ENCODE data around the gene DCLK2. TPM values are rescaled to one million over a fixed set of nuclear protein-coding genes. Genes with fewer than 3 reads are reported as not detected.
A peak's percentile ranks its signal among the peaks of the same experiment; 100 is the strongest.

The DCLK2 gene
- total and polyA plus RNA-seq, 2 donors from 2014 or later, result 2.6 to 3.4 TPM

DNA sequence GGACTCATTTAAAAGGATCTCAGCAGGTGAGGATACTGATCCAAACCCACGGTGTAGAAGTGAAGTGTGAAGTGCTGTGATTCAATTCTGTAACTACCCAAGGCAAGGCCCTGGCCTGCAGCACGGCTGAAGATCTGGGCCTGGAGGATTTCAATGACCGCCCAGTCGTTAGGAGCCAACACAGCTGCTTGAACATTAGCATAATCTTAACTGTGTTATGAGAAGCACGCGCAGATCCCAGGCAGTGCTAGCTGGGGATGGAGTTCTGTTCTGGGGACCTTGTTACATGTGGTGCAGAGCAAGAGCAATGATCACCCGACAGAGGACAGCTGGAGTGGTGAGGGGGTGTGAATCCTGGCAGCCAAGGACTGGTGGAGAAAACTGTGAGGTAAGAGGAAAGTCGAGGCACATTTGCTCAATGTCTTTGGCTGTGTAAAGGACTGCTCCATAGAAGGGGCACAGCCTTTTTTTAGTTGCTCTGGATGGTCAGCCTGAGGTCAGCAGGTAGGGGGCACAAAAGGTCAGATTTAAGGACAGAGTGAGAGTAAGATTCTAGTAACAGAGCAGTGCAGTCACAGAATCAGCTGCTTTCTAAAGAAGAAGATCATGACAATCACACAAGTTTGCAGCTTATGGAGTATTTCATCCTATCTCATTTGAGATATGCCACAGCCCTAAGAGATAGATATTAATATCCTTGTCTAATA, 181.8 kb downstream of the DCLK2 start:
- Histone ChIP-seq H3K4me1 (ENCODE audit: control insufficient read depth in 2 of 3, insufficient read depth in 2 of 3, low read depth in 1 of 3, low read length in 3 of 3) (no peaks in the 10 kb centered on the region), H3K27ac (ENCODE audit: low read depth in 2 of 2, low read length in 2 of 2) (no peak overlapping the region), H3K4me3 (ENCODE audit: low read length in 3 of 3) (no peak overlapping the region), H3K36me3 (ENCODE audit: control insufficient read depth in 2 of 3, insufficient read depth in 3 of 3, low read length in 3 of 3) (peaks cover 0 to 2% (median 0%) of the 10 kb centered on the region in 3 donors), H3K9me3 (ENCODE audit: control insufficient read depth in 2 of 3, insufficient read depth in 1 of 3, low read length in 3 of 3) (no peaks in the 10 kb centered on the region), H3K9ac (ENCODE audit: low read length in 3 of 3) (no peak overlapping the region), H3K27me3 (ENCODE audit: control insufficient read depth, insufficient read depth, low read length) (no peaks in the 10 kb centered on the region)
- FAIRE-seq (no peak), DNase-seq (peak in 2 of 5 donors; percentile 51 to 78)
- intact Hi-C loops (cut with DNase I), result no loop called here
- no peak for TF ChIP-seq CTCF (IDR thresholded peaks at IDR 0.05; ENCODE audit: borderline replicate concordance, extremely low read depth, insufficient read depth)

DNA sequence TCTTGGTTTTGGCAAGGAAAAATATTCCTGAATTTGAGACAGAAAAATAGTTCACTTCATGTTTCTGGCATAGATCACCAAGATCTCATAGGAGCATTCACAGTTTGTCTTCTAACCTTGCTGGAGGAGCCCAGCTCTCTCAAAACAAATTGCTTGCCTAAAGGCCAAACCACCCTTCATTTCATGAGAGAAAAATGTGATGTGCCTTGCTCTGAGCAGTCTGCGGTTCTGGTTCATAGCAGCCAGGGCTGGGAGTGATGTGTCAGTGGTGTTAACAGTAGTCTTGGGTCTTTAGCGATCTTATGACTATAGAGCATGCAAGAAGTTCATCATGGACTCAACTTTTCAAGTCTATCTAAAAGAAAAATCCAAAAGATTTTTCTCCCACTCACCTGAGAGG, 183.3 kb downstream of the DCLK2 start:
- no peak for TF ChIP-seq CTCF (IDR thresholded peaks at IDR 0.05; ENCODE audit: borderline replicate concordance, extremely low read depth, insufficient read depth)
- intact Hi-C loops (cut with DNase I), result no loop called here
- no peak for DNase-seq
- H3K27me3 ChIP-seq (ENCODE audit: control insufficient read depth, insufficient read depth, low read length), result no peaks in the 10 kb centered on the region
- H3K9ac ChIP-seq (ENCODE audit: low read length in 3 of 3), result no peak overlapping the region
- peaks cover 0 to 2% (median 0%) of the 10 kb centered on the region in 3 donors for H3K36me3 ChIP-seq (ENCODE audit: control insufficient read depth in 2 of 3, insufficient read depth in 3 of 3, low read length in 3 of 3)
- H3K9me3 ChIP-seq (ENCODE audit: control insufficient read depth in 2 of 3, insufficient read depth in 1 of 3, low read length in 3 of 3), result no peaks in the 10 kb centered on the region
- H3K4me3 ChIP-seq (ENCODE audit: low read length in 3 of 3), result no peak overlapping the region
- no peak for FAIRE-seq
- no peak overlapping the region for H3K27ac ChIP-seq (ENCODE audit: low read depth in 2 of 2, low read length in 2 of 2)
- no peaks in the 10 kb centered on the region for H3K4me1 ChIP-seq (ENCODE audit: control insufficient read depth in 2 of 3, insufficient read depth in 2 of 3, low read depth in 1 of 3, low read length in 3 of 3)

- H3K36me3 ChIP-seq (ENCODE audit: control insufficient read depth in 2 of 3, insufficient read depth in 3 of 3, low read length in 3 of 3), result peaks cover 0 to 2% (median 0%) of the 10 kb centered on the region in 3 donors
- H3K27me3 ChIP-seq (ENCODE audit: control insufficient read depth, insufficient read depth, low read length), result no peaks in the 10 kb centered on the region
- FAIRE-seq (no peak), DNase-seq (no peak)
- H3K9ac ChIP-seq (ENCODE audit: low read length in 3 of 3), result no peak overlapping the region
- H3K27ac ChIP-seq (ENCODE audit: low read depth in 2 of 2, low read length in 2 of 2), result no peak overlapping the region
- no peak overlapping the region for H3K4me3 ChIP-seq (ENCODE audit: low read length in 3 of 3)
- H3K4me1 ChIP-seq (ENCODE audit: control insufficient read depth in 2 of 3, insufficient read depth in 2 of 3, low read depth in 1 of 3, low read length in 3 of 3), result no peaks in the 10 kb centered on the region
- TF ChIP-seq CTCF (IDR thresholded peaks at IDR 0.05; ENCODE audit: borderline replicate concordance, extremely low read depth, insufficient read depth), result no peak
- no peaks in the 10 kb centered on the region for H3K9me3 ChIP-seq (ENCODE audit: control insufficient read depth in 2 of 3, insufficient read depth in 1 of 3, low read length in 3 of 3)
- intact Hi-C loops (cut with DNase I), result no loop called here
These were observed 184.4 kb downstream of the DCLK2 start for GRCh38 chr4:150262611-150263010.
